ENCODE data around the gene TADA1. TPM values are rescaled to one million over a fixed set of nuclear protein-coding genes. Genes with fewer than 3 reads are reported as not detected.
A peak's percentile ranks its signal among the peaks of the same experiment; 100 is the strongest.
"Not testable (repeated sequence)": the region's sequence is repeated elsewhere in the genome, so short reads cannot be mapped to it uniquely, and the experiment has no call there.

Gene TADA1
- total RNA-seq, 1 donor from 2014 or later, result 51.3 TPM

DNA sequence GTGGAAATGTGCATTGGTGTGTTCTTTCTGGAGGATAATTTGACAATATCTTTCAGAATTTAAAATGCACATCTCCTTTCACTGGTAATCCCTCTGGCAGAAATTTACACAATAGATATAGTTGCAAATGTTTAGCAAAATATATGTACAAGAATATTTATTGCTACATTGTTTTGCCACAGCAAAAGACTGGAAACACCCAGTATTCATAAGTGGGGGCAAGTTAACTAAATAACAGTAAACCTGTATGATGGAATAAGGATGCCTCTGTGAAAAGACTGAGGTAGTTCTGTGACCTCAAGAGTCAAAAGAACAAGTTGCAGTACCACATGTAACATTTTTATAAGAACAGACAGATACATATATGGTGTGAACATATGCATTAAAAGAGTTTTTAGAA, 13.7 kb upstream of the TADA1 start:
- DNase-seq, result no peak

GRCh38 chr1:166888373-166889111, 12.5 kb upstream of the TADA1 start:
- no peak for DNase-seq

DNA sequence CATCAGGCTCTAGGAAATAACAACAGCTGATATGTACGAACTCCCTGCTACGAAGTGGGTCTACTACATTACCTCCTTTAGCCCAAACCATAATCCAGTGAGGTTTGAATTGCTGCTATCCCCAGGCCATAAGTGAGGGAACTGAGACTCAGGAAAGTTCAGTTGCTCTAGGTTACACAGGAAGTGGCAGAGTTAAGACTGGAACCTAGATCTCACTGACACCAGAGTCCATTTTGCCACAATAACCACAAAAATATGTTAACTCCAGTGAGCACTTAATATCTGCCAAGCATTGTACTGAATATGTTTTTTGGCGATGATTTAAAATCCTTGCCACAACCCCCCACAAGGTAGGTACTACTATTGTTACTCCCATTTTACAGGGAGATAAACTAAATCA, 8.9 kb upstream of the TADA1 start:
- DNase-seq, result no peak

DNA sequence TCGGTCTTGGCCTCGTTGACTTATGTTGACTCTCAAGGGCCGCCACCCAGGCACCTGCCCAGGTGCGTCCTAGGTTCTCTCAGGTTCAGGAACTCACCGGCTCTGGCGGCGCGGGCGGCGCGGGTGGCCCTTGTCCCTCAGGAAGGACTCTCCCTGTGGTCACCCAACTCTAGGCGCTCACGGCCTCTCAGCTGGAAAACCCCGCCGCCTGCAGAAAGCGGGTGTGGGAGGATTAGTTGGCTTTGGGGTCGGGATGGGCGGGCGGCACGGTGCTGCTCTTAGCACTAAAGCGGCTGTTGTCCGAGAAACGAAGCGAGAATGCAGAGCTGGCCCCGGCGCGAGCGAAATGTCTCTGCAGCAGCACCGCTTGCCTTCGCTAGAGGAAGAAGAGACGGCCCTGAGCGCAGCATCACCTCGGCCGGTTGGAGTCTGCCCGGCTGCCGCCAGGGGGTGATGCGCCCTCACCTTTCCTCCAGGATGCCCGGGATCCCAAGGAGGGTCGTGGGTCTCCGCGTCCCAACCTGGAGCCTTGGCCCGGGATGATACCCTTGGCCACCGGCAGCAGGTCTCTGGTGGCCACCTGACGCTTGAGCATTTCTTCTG, 8.1 kb upstream of the TADA1 start:
- DNase-seq, result peak; percentile 42

GRCh38 chr1:166882893-166883292, 6.8 kb upstream of the TADA1 start:
- DNase-seq, result no peak

- not testable (repeated sequence) for DNase-seq
Measured at GRCh38 chr1:166878173-166878917, 2.3 kb upstream of the TADA1 start.

DNA sequence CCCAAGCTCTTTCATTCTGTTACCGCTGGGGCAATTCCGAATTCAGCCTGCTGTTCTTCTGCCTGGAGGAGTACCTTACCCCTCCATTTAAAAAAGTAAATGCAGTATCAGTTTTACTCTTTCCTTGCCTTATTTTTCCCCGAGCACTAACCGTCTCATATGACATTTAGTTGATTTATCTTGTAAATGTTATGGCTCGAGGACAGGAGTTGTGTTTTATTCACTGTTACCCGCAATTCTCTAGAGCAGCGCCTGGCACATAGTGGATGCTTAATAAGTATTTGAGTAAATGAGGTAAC, 425 bp upstream of the TADA1 start:
- no peak for DNase-seq

DNA sequence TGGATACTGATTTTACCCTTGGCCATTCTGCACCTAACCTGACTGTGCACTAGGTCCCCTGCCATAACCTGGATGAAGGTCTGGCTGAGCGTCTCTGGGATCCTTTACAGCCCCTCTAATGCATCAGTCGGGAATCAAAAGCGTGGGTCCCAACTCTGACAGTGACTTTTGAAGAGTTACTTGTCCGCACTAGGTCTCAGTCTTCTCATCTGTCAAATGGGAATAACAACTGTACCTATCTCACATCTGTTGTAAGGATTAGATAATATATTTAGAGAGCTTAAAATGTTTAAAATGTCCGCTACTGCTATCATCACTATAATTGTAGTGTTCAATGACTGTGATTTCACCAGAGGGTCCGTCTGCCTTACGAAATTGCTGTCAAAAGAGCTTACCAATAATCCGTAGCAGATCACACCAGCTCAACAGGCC, 746 bp downstream of the TADA1 start:
- DNase-seq, result no peak

- DNase-seq, result no peak
Measured at GRCh38 chr1:166874464-166874863, 1.6 kb downstream of the TADA1 start.

DNA sequence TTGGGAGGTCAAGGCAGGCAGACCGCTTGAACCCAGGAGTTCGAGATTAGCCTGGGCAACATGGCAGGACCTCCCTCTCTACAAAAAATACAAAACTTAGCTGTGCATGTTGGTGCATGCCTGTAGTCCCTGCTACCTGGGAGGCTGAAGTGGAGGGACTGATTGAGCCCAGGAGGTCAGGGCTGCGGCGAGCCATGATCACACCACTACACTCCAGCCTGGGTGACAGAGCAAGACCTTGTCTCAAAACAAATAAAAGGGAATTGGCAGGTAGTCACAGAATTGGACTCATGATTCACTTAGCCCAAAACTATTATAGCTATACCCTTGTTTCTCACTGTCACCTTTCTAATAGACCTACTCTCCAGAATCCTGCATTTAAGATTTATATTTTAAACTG, 5.5 kb downstream of the TADA1 start:
- DNase-seq, result no peak

DNA sequence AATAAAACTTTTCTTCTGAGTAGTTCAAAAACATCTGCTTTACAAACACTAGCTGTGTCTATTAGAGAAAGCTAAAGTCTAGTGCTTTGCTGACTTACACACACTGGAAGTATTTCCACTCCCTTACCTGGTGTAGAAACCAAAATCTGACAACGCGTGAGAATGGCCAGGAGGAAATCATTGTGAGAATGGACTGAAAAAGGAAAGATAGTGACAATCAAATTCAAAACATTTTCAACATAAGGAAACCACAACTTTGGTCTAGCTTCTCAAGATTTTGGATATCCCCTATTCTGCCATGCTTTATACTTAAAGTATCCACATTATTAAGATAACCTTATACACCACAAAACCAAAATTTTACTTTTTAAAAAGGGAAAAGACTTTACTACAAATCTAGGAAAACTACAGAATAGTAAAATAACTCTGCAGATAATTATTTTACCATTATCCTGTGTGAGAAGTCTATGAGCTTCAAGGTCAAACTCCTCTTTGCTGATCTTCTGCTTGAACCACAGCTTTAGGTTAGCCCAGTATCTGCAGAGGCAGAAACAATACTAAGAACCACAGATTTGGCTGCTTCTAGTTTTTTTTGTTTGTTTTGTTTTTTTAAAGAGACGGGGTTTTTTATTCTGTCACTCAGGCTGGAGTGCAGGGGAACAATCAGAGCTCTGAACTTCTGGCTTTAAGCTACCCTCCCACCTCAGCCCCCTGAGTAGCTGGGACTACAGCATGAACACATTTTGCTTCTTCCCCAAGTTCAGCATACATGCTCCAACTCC, 6.6 kb downstream of the TADA1 start:
- no peak for DNase-seq

DNA sequence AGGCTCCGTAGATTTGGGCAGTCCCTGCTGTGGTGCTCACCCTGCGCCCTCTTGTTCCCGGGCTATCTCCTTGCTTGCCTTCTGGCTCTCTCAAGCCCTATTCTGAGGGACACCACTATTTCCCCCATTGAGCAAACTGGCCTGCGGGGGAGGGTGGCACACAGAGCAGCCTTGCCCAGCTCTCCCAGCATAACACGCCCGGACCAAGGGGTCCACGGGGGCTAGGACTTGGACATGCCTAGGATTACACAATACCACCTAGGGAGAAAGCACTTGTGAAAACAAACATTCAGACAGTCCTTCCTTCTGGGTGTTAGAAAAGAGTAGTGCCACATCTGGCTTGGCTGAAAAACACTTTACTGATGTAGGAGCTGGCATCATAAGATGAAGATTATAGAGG, 7.4 kb downstream of the TADA1 start:
- no peak for DNase-seq

GRCh38 chr1:166865926-166866325, 10.1 kb downstream of the TADA1 start:
- no peak for DNase-seq

DNA sequence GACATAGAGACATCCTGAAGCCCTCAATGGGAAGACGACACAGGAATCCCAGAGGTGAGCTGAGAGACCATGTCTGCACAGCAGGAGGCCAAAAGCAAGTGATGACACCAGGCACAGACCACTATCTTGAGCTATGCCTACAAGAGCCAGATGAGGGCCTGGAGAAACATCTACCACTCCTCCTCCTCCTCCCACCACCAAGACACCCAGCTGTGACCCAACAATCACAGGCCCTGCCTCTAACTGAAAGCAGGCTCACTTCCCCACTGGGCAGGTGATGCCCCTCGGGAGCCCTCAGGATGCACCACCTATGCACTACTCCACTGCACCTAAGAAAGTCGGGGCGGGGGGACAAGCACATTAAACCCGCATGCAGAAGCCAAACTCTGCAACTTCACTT, 16.5 kb downstream of the TADA1 start:
- no peak for DNase-seq

DNA sequence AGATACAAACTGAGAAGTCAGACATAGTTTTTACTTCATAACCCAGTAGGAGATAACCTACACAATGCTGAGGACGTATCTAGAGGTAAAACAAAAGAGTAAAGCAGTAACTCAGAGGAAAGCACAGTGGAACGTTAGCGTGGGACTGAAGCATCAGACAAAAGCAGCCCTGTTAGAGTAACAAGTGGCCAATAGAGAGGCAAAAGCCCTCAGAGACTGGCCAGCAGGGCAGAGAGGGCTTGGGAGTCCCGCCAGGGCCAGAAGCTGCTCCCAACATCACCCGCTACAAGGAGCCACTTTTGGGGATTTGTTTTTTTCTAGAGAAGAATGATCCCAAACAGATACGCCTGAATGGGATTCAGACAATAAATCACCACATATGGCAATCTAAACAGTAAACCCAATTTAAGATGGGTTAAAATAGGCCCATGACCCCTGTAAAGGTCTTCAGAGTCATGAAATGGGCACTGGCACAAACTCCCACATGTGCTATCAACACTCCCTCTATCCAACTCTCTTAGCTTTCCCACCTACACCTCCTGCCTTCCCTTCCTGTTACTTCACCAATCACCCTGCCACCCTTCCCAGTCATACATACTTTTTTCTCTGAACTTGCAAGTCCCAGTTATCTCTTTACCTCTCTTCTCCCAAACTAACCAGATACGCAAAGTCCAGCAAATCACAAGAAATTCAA, 17.2 kb downstream of the TADA1 start:
- peak; percentile 44 for DNase-seq

DNA sequence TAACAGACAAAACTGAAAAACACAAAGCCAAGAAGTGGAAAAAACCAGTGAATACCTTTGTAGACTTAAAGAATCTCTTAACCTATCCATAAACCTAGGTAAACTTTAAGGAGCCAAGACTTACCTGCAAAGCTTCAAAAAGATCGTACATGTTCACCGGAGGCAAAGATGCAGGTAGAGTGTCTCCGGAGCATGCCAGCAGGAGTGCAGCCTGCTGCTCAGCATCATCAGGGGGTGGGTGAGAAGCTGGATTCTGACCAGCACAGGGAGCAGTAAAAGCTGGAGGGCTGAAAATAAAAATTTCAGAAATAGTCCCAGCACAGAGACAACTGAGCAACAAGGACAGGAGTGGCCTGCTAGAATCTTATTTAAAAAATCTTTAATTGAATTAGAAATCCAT, 18.1 kb downstream of the TADA1 start:
- no peak for DNase-seq

- DNase-seq, result no peak
Measured at GRCh38 chr1:166855558-166855957, 20.5 kb downstream of the TADA1 start.

DNA sequence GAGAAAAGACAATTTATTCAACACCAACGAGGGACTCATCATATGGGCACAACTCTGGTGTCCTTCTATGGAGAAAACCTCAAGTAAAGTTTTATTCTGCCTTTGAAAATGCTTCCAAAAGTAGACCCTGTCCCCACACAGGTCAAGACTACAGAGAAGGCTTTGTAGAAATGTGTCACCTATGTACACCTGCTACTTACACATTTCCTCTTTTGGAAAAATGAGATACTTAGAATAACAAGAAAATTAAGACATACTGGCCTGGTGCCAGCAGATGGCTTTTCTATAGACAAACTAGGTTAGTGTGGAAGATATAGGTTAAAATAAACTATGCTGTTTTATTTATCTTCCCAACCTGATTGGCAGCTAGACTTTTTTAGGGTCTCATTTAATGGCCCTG, 23.1 kb downstream of the TADA1 start:
- no peak for DNase-seq

- no peak for DNase-seq
Measured at GRCh38 chr1:166849135-166849534, 26.9 kb downstream of the TADA1 start.

DNA sequence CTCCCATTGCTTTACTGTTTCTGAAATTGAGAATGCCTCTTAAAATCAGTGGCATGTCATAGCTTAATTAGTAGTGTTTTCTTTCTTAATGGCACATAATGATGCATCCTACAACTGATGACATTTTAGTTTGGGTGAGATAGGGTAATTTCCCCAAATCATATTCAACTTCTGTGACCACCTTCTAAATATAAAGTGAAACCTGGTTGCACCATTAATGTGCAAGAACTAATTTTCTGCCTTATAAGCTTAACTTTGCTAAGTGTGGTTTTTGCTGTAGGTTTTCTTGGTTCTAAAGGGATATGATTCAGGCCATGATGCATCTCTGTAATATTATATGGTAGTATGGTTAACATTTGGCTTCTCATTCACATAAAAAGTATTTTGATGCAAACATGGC, 27.9 kb downstream of the TADA1 start:
- no peak for DNase-seq

DNA sequence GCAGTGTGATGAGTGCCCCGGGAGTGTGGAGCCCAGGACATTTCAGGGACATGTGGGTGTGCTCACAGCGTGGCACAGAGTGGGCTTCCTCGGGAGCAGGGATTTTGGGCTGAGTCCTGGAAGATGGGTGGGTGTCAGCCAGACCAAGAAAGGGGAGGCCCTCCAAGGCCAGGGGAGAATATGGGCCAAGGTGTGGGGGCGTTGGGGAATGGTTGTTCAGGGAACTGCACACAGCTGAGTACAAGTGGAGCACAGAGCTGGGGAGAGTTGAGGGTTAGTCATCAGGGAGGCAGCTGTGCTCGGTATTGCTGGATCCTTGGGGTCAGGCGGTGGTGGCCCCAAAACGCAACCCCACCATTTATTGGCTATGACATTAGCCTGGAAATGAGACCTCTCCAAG, 31.3 kb downstream of the TADA1 start:
- no peak for DNase-seq
